Measurements from ENCODE around the gene TNFSF13.

GRCh38 chr17:7515911-7516610 lies 42.5 kb upstream of the TNFSF13 start:
- TF ChIP-seq CTCF (IDR thresholded peaks at IDR 0.05) (no peak), POLR2A (IDR thresholded peaks at IDR 0.05) (no peak)
